MV-4-11 (cell line): ENCODE measurements around the gene PLEK.
"Not testable (repeated sequence)": the region's sequence is repeated elsewhere in the genome, so short reads cannot be mapped to it uniquely, and the experiment has no call there.

Experiments used
- DNase-seq: peaks from one replicate; lab custom pipeline; 2025; lab: John Stamatoyannopoulos, UW

The PLEK gene, protein sequence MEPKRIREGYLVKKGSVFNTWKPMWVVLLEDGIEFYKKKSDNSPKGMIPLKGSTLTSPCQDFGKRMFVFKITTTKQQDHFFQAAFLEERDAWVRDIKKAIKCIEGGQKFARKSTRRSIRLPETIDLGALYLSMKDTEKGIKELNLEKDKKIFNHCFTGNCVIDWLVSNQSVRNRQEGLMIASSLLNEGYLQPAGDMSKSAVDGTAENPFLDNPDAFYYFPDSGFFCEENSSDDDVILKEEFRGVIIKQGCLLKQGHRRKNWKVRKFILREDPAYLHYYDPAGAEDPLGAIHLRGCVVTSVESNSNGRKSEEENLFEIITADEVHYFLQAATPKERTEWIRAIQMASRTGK

DNA sequence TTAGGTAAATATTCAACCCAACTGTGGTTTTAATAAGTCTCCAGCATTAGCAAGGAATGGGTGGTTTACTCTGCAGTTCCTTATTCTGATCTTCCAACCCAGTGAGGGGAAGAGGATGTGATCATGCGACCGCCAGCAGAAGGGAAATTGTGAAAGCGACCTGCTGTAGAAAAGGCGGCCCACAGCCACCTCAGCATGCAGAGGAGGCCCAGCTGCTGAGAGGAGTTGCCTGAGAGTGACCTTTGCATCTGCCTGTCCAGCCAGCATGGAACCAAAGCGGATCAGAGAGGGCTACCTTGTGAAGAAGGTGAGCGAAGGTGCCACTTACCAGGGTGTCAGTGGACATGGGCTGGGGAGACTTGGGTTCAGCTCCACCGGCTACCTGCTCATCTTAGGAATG, at the start of gene PLEK:
TSS of gene PLEK (plus strand) at position 196 of the 400 bp plus-strand sequence. CDS start at position 266, 70 bp downstream.
- DNase-seq, result peak; percentile 98

DNA sequence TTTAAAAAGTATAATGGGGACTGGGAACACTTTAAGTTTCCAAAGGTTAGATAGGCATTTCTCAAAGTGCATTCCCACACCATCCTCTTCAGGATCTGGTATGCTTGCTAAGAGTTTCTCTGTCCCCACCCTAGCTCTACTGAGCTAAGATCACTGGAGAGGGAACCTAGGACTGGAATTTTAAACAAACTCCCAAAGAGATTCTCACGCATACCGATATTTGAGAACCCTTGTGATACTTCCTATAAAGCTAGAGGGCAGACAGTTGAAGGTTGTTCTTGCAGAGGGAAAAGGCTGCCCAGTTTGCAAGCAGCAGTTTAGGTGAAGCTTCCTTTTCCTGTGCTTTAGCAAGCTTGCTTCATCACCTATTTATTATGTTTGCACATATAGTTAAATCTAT, 49.0 kb upstream of the PLEK start:
- DNase-seq, result no peak

- no peak for DNase-seq
These were observed 46.8 kb upstream of the PLEK start for GRCh38 chr2:68317971-68318913.

- no peak for DNase-seq
These were observed 46.1 kb upstream of the PLEK start for GRCh38 chr2:68318914-68319397.

- DNase-seq, result no peak
These were observed 45.5 kb upstream of the PLEK start, which contains the start of gene CNRIP1 for GRCh38 chr2:68319398-68320117. Gene CNRIP1, minus strand, starts transcription at chr2:68319949. Its CDS starts 549 bp downstream, at chr2:68319400.

- no peak for DNase-seq
These were observed 44.9 kb upstream of the PLEK start for GRCh38 chr2:68320118-68320641.

- DNase-seq, result no peak
These were observed 40.0 kb upstream of the PLEK start for GRCh38 chr2:68325056-68325455.

DNA sequence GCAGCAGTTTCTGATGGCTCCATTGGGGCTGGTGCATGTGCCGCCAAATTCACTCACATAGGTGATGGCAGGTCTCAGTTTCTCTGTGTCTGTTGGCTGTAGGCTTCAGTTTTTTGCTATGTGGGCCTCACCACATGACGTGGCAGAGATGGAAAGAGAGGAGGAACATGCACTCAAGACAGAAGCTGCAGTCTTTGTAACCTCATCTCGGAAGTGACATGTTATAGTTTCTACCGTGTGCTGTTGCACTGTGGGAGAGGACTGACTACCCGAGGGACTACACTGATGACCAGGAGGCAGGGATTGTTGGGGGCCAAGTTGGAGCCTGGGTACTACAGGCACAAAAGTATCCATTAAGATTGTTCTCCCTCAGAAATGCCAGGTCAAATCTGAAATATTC, 36.2 kb upstream of the PLEK start:
- DNase-seq, result no peak

- DNase-seq, result no peak
These were observed 34.4 kb upstream of the PLEK start for GRCh38 chr2:68330691-68331090.

DNA sequence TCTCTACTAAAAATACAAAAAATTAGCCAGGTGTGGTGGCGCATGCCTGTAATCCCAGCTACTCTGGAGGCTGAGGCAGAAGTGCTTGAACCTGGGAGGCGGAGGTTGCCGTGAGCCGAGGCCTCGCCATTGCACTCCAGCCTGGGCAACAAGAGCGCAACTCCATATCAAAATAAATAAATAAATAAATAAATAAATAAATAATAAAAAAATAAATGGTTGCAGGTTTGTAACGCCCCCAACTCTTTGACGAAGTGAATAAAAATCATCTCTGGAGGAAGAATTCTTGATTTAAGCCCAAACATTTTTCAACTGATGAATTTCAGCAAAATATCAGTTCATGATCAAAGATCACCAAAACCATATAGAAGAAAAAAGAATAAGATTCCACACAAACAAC, 32.1 kb upstream of the PLEK start:
- DNase-seq, result no peak

GRCh38 chr2:68333931-68334330, 31.2 kb upstream of the PLEK start:
- DNase-seq, result no peak

GRCh38 chr2:68336192-68336591, 28.9 kb upstream of the PLEK start:
- no peak for DNase-seq

GRCh38 chr2:68340226-68341061, 24.6 kb upstream of the PLEK start:
- DNase-seq, result no peak

GRCh38 chr2:68341062-68341329, 24.1 kb upstream of the PLEK start:
- DNase-seq, result no peak

DNA sequence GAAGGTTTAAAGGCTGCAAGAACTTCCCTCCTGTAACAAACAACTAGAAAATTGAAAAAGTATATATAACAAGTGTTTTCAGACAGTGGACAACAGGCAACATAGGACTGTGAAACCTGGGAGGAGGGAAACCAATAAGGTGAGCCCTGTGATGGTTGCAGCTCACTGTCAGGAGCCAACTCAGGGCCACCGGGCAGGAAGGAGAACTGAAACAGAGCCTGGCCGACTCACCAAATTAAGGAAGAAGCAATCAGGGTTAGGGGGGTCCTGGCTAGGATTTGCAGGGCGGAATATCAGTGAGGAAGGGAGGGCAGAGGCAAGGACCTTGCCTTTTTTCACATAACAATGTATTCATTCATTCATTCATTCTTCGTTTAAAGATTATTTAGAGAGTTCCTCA, 23.5 kb upstream of the PLEK start:
- DNase-seq, result peak; percentile 51

DNA sequence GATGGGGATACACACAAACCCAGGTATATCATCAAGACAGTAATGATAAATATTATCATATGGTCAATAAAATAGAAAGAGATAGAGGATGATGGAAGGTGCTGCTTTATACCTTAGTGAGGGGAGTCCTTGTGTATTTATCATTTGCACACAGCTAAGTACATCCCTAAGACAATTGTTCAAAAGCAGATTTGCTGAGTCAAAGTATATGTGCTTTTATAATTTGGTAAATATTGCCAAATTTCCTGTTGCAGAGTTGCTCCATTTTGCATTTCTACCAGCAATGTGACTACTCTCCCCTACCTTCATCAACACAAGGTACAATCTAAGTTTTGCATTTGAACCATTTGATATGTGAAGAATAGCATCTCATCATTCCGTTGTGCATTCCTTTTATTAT, 22.6 kb upstream of the PLEK start:
- DNase-seq, result no peak

DNA sequence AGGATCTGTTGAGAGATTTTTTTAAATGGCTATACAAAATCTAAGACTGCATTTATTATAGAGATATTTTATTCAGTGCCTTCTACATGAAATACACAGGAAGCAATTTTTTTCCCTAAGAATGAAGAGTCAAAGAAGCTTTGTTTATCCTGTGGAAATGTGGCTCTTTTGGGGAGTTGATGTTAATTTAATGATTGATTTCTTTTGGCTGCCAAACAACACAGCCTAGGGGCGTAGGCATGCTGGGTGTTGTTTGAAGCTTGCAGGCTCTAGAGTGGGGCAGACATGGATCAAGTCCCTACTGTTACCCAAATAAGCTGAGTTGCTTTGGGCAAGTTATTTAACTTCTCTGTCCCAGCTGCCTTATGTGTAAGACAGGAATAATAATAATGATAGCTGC, 21.1 kb upstream of the PLEK start:
- no peak for DNase-seq

- no peak for DNase-seq
These were observed 19.8 kb upstream of the PLEK start for GRCh38 chr2:68345129-68345875.

- not testable (repeated sequence) for DNase-seq
These were observed 16.0 kb upstream of the PLEK start for GRCh38 chr2:68349091-68349490.

GRCh38 chr2:68351997-68352396, 13.1 kb upstream of the PLEK start:
- DNase-seq, result no peak
